Esophagus squamous epithelium (tissue), 5 donors: ENCODE results near the gene EMILIN2. TPM values are rescaled to one million over a fixed set of nuclear protein-coding genes. Genes with fewer than 3 reads are reported as not detected.
A peak's percentile ranks its signal among the peaks of the same experiment; 100 is the strongest.
"Not testable (repeated sequence)": the region's sequence is repeated elsewhere in the genome, so short reads cannot be mapped to it uniquely, and the experiment has no call there.

ENCODE experiments used
- DNase-seq: peaks from one replicate; lab custom pipeline; 2025; lab: John Stamatoyannopoulos, UW
- H3K27ac ChIP-seq, 4 donors: fragments of 200-600 bp; sonication (generic); one replicate each; pipeline ENCODE4 v1.5.1; 2016 to 2019; ENCODE audit warnings: mild to moderate bottlenecking in 1 of 4
- H3K27me3 ChIP-seq, 4 donors: fragments of 200-600 bp; sonication (generic); 1 replicate in 3 of 4; 2 replicates in 1 of 4; pipeline versions ENCODE4 v1.5.1 to v1.6.0; 2017 to 2021; ENCODE audit warnings: antibody characterized with exemption in 1 of 4
- H3K36me3 ChIP-seq, 3 donors: fragments of 200-600 bp; sonication (generic); one replicate each; pipeline ENCODE4 v1.5.1; 2016 to 2019
- H3K4me1 ChIP-seq, 3 donors: fragments of 200-600 bp; sonication (generic); one replicate each; pipeline ENCODE4 v1.5.1; 2017 to 2019
- H3K4me3 ChIP-seq, 4 donors: fragments of 200-600 bp; sonication (generic); 1 replicate in 3 of 4; 2 replicates in 1 of 4; pipeline ENCODE4 v1.5.1; 2016 to 2019; ENCODE audit warnings: mild to moderate bottlenecking in 2 of 4, moderate library complexity in 1 of 4
- H3K9me3 ChIP-seq, 3 donors: fragments of 200-600 bp; sonication (generic); one replicate each; pipeline ENCODE4 v1.5.1; 2016 to 2019
- POLR2A ChIP-seq, 4 donors: fragments of 450-650 bp; IDR thresholded peaks; one replicate each; pipeline ENCODE4 v1.6.1; 2017; ENCODE audit warnings: antibody characterized with exemption in 4 of 4, mild to moderate bottlenecking in 4 of 4, moderate library complexity in 3 of 4
- WGBS, 2 donors: methylation state at CpG; one replicate each; pipeline ENCODE4 v1.1.5; 2018; 5-methylcytosine and 5-hydroxymethylcytosine counted together
- intact Hi-C: fragments of 100-400 bp; cut with DNase I; formaldehyde crosslinking; loops from one replicate; pipeline ENCODE4 v1.15.0; 2022
- total RNA-seq, 4 donors: library from RNA; depleted of rRNA; stranded (reverse); fragments of >200 nt; gene quantifications; one replicate each; pipeline ENCODE4 v1.1.0, GENCODE V29; 2016
- TF ChIP-seq, protein P1 (sequence below), 6 experiments: fragments of 450-650 bp in 4 of 6; fragments of 200-600 bp in 2 of 6; sonication (generic) in 2 of 6; IDR thresholded peaks; one replicate each; pipeline ENCODE4 v1.5.1; 2016 to 2019; ENCODE audit warnings: antibody characterized with exemption in 6 of 6, mild to moderate bottlenecking in 4 of 6, moderate library complexity in 4 of 6
- donor health status: DM: yes; HTN: yes; CAD: no.

Gene EMILIN2
- total RNA-seq, 4 donors from 2014 or later: 3.2 to 11.1 (median 5.5) TPM

DNA sequence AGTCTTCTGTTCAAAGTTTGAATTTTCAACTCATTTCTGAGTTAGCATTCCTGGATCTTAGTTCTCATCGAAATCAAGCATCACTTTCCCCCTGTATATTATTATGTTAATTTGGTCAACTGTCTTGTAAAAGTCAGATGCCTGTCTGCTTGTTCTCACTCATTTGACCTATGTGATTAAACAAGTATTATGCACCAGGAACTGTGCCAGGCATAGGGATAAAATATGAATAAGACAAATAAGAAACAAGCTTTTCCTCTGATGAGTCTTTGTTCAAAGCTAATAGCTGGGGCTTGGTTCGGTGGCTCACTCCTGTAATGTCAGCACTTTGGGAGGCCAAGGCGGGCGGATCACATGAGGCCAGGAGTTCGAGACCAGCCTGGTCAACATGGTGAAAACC is 19.7 kb upstream of the EMILIN2 start:
- intact Hi-C loops: no loop called here
- 57 to 71% methylated on average over 4 to 5 of the region's 5 CpGs for WGBS, 2 donors
- no peaks in the 10 kb centered on the region for H3K9me3 ChIP-seq
- TF ChIP-seq, protein P1, sequence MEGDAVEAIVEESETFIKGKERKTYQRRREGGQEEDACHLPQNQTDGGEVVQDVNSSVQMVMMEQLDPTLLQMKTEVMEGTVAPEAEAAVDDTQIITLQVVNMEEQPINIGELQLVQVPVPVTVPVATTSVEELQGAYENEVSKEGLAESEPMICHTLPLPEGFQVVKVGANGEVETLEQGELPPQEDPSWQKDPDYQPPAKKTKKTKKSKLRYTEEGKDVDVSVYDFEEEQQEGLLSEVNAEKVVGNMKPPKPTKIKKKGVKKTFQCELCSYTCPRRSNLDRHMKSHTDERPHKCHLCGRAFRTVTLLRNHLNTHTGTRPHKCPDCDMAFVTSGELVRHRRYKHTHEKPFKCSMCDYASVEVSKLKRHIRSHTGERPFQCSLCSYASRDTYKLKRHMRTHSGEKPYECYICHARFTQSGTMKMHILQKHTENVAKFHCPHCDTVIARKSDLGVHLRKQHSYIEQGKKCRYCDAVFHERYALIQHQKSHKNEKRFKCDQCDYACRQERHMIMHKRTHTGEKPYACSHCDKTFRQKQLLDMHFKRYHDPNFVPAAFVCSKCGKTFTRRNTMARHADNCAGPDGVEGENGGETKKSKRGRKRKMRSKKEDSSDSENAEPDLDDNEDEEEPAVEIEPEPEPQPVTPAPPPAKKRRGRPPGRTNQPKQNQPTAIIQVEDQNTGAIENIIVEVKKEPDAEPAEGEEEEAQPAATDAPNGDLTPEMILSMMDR (IDR thresholded peaks at IDR 0.05): no peak
- no peak for TF ChIP-seq POLR2A (IDR thresholded peaks at IDR 0.05)
- H3K36me3 ChIP-seq: no peaks in the 10 kb centered on the region
- H3K4me1 ChIP-seq: peaks cover 0 to 6% (median 0%) of the 10 kb centered on the region in 3 donors
- H3K27me3 ChIP-seq: no peaks in the 10 kb centered on the region
- no peak overlapping the region for H3K4me3 ChIP-seq
- peak overlapping the region in 1 of 4 donors; percentile 47 for H3K27ac ChIP-seq
- no peak for DNase-seq

DNA sequence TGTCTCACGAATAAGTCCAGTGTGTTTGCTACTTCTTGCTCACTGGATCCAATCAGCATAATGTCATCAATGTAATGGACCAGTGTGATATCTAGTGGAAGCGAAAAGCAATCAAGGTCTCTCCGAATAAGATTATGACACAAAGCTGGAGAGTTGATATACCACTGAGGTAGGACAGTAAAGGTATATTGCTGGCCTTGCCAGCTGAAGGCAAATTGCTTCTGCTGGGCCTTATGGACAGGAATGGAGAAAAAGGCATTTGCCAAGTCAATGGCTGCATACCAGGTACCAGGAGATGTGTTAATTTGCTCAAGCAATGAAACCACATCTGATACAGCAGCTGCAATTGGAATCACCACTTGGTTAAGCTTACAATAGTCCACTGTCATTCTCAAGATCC is 10.7 kb upstream of the EMILIN2 start:
- H3K4me3 ChIP-seq, H3K36me3 ChIP-seq, DNase-seq, H3K4me1 ChIP-seq, H3K27me3 ChIP-seq, intact Hi-C loops, H3K27ac ChIP-seq: not testable (repeated sequence)
- H3K9me3 ChIP-seq: peaks cover 0 to 10% (median 0%) of the 10 kb centered on the region in 3 donors
- 81 to 94% methylated on average over 3 of the region's 3 CpGs for WGBS, 2 donors

DNA sequence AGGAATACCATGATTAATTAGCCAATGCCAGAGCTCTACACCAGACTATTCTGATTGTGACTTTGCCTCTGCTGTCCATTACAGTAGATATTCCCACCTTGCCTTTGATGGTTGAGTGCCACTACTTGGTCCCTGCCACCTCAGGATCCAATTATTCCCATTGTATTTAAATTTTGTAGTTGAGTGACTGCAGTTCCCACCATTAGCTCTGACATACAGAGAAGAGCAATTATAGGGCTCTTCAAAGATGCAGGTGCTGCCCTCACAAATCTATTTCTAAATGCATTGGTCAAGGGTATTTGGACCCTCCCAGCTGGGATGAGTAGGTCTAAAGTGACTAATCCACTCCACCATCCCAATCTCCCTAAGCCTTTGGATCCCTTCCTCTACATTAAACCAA is 9.5 kb upstream of the EMILIN2 start:
- H3K4me3 ChIP-seq, DNase-seq, H3K4me1 ChIP-seq: not testable (repeated sequence)

DNA sequence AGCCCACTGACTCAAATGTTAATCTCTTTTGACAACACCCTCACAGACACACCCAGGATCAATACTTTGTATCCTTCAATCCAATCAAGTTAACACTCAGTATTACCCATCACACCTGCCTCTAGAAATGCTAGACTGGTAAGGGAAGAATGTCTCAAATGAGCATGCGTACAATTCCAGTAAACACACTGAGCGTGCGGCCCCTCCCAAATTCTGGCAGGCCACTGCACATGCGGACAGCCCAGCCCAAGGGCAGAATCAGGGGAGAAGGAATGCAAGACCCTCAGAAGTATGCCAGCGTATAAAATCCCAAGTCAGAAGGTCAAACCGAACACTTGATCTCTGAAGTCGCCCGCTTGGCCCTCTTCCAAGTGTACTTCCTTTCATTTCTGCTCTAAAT is 7.6 kb upstream of the EMILIN2 start:
- whole genome bisulfite sequencing, 2 donors: 80 to 89% methylated on average over 7 to 8 of the region's 8 CpGs
- peaks cover 0 to 10% (median 0%) of the 10 kb centered on the region in 3 donors for H3K9me3 ChIP-seq
- intact Hi-C loops: no loop called here
- H3K4me3 ChIP-seq: no peak overlapping the region
- TF ChIP-seq POLR2A (IDR thresholded peaks at IDR 0.05): no peak
- TF ChIP-seq, protein P1 (IDR thresholded peaks at IDR 0.05): no peak
- peaks cover 0 to 25% (median 0%) of the 10 kb centered on the region in 4 donors for H3K27me3 ChIP-seq
- DNase-seq: no peak
- H3K27ac ChIP-seq: no peak overlapping the region
- H3K36me3 ChIP-seq: no peaks in the 10 kb centered on the region
- no peaks in the 10 kb centered on the region for H3K4me1 ChIP-seq

More for the DNA sequence above, 9.5 kb upstream of the EMILIN2 start:
- H3K27me3 ChIP-seq: peaks cover 0 to 11% (median 0%) of the 10 kb centered on the region in 4 donors
- intact Hi-C loops, H3K27ac ChIP-seq, H3K36me3 ChIP-seq: not testable (repeated sequence)
- peaks cover 0 to 10% (median 0%) of the 10 kb centered on the region in 3 donors for H3K9me3 ChIP-seq

DNA sequence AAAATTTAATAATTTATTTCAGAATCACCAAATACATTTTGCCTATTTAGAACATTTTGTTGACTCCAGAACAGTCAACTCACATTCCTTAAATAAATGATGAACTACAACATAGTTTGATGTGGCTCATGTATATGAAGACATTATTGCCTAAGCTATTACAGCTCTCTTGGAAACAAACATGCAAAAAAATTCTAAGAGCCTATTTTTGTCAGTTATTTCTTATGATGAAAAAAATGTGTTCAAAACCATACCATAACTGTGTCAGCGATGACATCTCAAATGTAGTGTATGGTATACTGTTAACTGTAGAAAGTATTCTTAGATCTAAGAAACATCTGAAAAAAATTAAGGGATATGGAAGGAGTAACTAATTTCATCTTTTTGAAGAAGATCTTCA is 6.3 kb upstream of the EMILIN2 start:
- Histone ChIP-seq H3K4me3 (no peak overlapping the region), H3K27ac (no peak overlapping the region), H3K4me1 (no peaks in the 10 kb centered on the region), H3K9me3 (peaks cover 0 to 10% (median 0%) of the 10 kb centered on the region in 3 donors), H3K27me3 (peaks cover 0 to 38% (median 0%) of the 10 kb centered on the region in 4 donors), H3K36me3 (no peaks in the 10 kb centered on the region)
- TF ChIP-seq, protein P1 (IDR thresholded peaks at IDR 0.05): no peak
- TF ChIP-seq POLR2A (IDR thresholded peaks at IDR 0.05): no peak
- no peak for DNase-seq
- 96 to 100% methylated on average over 1 of the region's 1 CpG for WGBS, 2 donors
- intact Hi-C loops: no loop called here

DNA sequence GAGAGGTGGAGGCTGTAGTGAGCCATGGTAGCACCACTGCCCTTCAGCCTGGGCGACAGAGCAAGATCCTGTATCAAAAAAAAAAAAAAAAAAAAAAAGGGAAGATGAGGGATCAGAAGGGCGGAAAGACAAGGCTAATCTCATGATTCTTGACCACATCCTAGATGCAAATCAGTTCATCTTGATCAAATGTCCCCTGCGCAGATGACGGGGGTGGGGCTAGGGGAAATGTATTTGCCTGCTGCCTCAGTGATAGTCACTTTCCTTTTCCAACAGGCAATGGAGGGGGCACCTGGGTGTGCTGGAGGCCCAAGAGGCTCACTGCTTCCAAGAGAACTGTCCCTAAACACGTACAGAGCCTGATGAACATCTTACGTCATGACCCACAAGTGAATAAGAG is 3.7 kb upstream of the EMILIN2 start:
- intact Hi-C loops: no loop called here
- Histone ChIP-seq H3K9me3 (no peaks in the 10 kb centered on the region), H3K27me3 (peaks cover 0 to 64% (median 6%) of the 10 kb centered on the region in 4 donors), H3K36me3 (no peaks in the 10 kb centered on the region), H3K27ac (no peak overlapping the region), H3K4me3 (no peak overlapping the region), H3K4me1 (peaks cover 9 to 24% (median 11%) of the 10 kb centered on the region in 3 donors)
- no peak for DNase-seq
- 73 to 77% methylated on average over 6 of the region's 6 CpGs for WGBS, 2 donors
- TF ChIP-seq POLR2A (IDR thresholded peaks at IDR 0.05): peak in 1 of 4 donors; percentile 18
- TF ChIP-seq, protein P1 (IDR thresholded peaks at IDR 0.05): no peak
